ENCODE measurements around the gene KCNE5. TPM values are rescaled to one million over a fixed set of nuclear protein-coding genes. Genes with fewer than 3 reads are reported as not detected.
"Not testable (repeated sequence)": the region's sequence is repeated elsewhere in the genome, so short reads cannot be mapped to it uniquely, and the experiment has no call there.

Gene KCNE5
- total RNA-seq, 6 experiments from 2014 or later: 0.16 to 0.27 TPM; not detected in 4

- H3K4me1 ChIP-seq: no peaks in the 10 kb centered on the region
- 100% methylated on average over 1 of the region's 1 CpG for WGBS (ENCODE audit: insufficient coverage, low coverage, low lambda C conversion rate, missing lambda C conversion rate)
- H3K27ac ChIP-seq: no peak overlapping the region
- ATAC-seq: no peak
- H3K9me3 ChIP-seq: no peaks in the 10 kb centered on the region
- intact Hi-C loops (cut with DNase I): no loop called here
- H3K36me3 ChIP-seq: peaks cover 0 to 17% (median 0%) of the 10 kb centered on the region in 4 donors
- DNase-seq: no peak
- H3K27me3 ChIP-seq: peaks cover 0 to 7% of the 10 kb centered on the region in 2 donors
- no peak overlapping the region for H3K4me3 ChIP-seq
- TF ChIP-seq CTCF (IDR thresholded peaks at IDR 0.05) (no peak), POLR2A (IDR thresholded peaks at IDR 0.05) (no peak)
These were observed 33.4 kb upstream of the KCNE5 start for GRCh38 chrX:109658391-109658790.

- intact Hi-C loops (cut with DNase I); H3K27ac ChIP-seq; H3K4me1 ChIP-seq; DNase-seq; H3K36me3 ChIP-seq; ATAC-seq; H3K9me3 ChIP-seq; H3K27me3 ChIP-seq; H3K4me3 ChIP-seq: not testable (repeated sequence)
- WGBS (ENCODE audit: insufficient coverage, low coverage, low lambda C conversion rate, missing lambda C conversion rate): 43% methylated on average over 1 of the region's 4 CpGs
These were observed 32.4 kb upstream of the KCNE5 start for GRCh38 chrX:109657364-109657763.

- WGBS (ENCODE audit: insufficient coverage, low coverage, low lambda C conversion rate, missing lambda C conversion rate): 59% methylated on average over 4 of the region's 4 CpGs
- Histone ChIP-seq H3K4me3 (no peak overlapping the region), H3K27ac (no peak overlapping the region), H3K4me1 (no peaks in the 10 kb centered on the region), H3K9me3 (no peaks in the 10 kb centered on the region), H3K36me3 (peaks cover 0 to 3% (median 0%) of the 10 kb centered on the region in 4 donors), H3K27me3 (peaks cover 0 to 7% of the 10 kb centered on the region in 2 donors)
- no peak for TF ChIP-seq POLR2A (IDR thresholded peaks at IDR 0.05)
- no peak for TF ChIP-seq CTCF (IDR thresholded peaks at IDR 0.05)
- intact Hi-C loops (cut with DNase I): no loop called here
- no peak for ATAC-seq
- no peak for DNase-seq
These were observed 31.8 kb upstream of the KCNE5 start for GRCh38 chrX:109656774-109657173.

- WGBS (ENCODE audit: insufficient coverage, low coverage, low lambda C conversion rate, missing lambda C conversion rate): 52% methylated on average over 4 of the region's 4 CpGs
- intact Hi-C loops (cut with DNase I): no loop called here
- ATAC-seq: no peak
These were observed 30.7 kb upstream of the KCNE5 start for GRCh38 chrX:109655502-109656201.

More at GRCh38 chrX:109655502-109656201, 30.7 kb upstream of the KCNE5 start:
- no peaks in the 10 kb centered on the region for H3K9me3 ChIP-seq
- TF ChIP-seq POLR2A (IDR thresholded peaks at IDR 0.05): no peak
- TF ChIP-seq CTCF (IDR thresholded peaks at IDR 0.05): no peak
- no peaks in the 10 kb centered on the region for H3K4me1 ChIP-seq
- H3K27ac ChIP-seq: no peak overlapping the region
- H3K36me3 ChIP-seq: no peaks in the 10 kb centered on the region
- no peak for DNase-seq
- H3K27me3 ChIP-seq: peaks cover 0 to 7% of the 10 kb centered on the region in 2 donors
- H3K4me3 ChIP-seq: no peak overlapping the region

Data from right lobe of liver (tissue), 6 donors.